Sciatic nerve (tissue), 2 donors: Measurements from ENCODE around the gene LTBP3. TPM values are rescaled to one million over a fixed set of nuclear protein-coding genes. Genes with fewer than 3 reads are reported as not detected.
"Not testable (repeated sequence)": the region's sequence is repeated elsewhere in the genome, so short reads cannot be mapped to it uniquely, and the experiment has no call there.

ENCODE experiments used
- ATAC-seq: fragments of 200-7000 bp; cut with Tn5 transposase; one replicate; pipeline ENCODE4 v1.9.1; 2020; ENCODE audit warnings: mild to moderate bottlenecking, moderate library complexity
- DNase-seq: peaks from one replicate; pipeline ENCODE4 v3.0.0-alpha.2; 2020; ENCODE audit warnings: low spot score
- intact Hi-C: fragments of 100-400 bp; cut with DNase I; formaldehyde crosslinking; loops from one replicate; pipeline ENCODE4 v1.14.2; 2022
- total RNA-seq: library from RNA; stranded (reverse); fragmentation: NEBNext Ultra II Directional; extraction: Animal tissue kit (Norgen Biotek cat#: 25700); gene quantifications from one replicate; pipeline ENCODE4 v1.2.1, GENCODE V29; 2021
- donor health status: DM: no; HTN: no; CAD: no.
- donor health status: DM: no; HTN: no; CAD: no.

The LTBP3 gene
- total RNA-seq, 1 donor from 2014 or later = 306 TPM

DNA sequence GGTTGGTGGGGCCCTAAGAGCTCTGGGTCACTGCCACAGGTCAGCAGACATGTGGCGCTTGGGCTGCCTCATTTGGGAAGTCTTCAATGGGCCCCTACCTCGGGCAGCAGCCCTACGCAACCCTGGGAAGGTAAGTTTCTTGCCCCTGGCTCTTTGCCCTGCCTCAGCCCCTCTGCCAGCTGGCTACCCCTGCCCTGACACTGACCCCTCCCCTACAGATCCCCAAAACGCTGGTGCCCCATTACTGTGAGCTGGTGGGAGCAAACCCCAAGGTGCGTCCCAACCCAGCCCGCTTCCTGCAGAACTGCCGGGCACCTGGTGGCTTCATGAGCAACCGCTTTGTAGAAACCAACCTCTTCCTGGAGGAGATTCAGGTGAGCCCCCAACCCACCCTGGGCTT, 31.4 kb downstream of the LTBP3 start:
- ATAC-seq (no peak), DNase-seq (no peak)
- intact Hi-C loops = no loop called here

DNA sequence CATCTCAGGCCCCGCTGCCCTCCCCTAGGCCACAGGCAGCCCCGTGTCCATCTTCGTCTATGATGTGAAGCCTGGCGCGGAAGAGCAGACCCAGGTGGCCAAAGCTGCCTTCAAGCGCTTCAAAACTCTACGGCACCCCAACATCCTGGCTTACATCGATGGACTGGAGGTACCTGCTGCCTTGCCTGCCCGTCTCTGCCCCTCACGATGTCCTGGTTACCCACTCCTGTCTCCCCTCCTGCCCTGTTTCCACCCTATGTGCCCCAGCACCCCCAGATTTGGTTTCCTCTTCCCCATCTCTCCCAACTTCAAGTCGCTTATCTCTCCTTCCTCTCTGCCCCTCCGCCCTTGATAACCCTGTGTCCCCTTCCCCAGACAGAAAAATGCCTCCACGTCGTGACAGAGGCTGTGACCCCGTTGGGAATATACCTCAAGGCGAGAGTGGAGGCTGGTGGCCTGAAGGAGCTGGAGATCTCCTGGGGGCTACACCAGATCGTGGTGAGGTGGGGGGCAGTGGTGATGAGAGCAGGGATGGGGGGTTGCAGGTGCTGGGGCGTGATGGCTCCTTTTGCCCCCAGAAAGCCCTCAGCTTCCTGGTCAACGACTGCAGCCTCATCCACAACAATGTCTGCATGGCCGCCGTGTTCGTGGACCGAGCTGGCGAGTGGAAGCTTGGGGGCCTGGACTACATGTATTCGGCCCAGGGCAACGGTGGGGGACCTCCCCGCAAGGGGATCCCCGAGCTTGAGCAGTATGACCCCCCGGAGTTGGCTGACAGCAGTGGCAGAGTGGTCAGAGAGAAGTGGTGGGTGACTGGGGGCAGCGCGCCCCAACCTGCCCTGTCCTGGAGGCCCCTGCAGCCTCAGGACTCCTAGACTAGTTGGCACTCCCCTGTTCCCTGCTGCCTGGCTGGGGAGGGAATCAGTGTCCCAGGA, 32.3 kb downstream of the LTBP3 start:
- ATAC-seq (no peak), DNase-seq (no peak)
- intact Hi-C loops = no loop called here

DNA sequence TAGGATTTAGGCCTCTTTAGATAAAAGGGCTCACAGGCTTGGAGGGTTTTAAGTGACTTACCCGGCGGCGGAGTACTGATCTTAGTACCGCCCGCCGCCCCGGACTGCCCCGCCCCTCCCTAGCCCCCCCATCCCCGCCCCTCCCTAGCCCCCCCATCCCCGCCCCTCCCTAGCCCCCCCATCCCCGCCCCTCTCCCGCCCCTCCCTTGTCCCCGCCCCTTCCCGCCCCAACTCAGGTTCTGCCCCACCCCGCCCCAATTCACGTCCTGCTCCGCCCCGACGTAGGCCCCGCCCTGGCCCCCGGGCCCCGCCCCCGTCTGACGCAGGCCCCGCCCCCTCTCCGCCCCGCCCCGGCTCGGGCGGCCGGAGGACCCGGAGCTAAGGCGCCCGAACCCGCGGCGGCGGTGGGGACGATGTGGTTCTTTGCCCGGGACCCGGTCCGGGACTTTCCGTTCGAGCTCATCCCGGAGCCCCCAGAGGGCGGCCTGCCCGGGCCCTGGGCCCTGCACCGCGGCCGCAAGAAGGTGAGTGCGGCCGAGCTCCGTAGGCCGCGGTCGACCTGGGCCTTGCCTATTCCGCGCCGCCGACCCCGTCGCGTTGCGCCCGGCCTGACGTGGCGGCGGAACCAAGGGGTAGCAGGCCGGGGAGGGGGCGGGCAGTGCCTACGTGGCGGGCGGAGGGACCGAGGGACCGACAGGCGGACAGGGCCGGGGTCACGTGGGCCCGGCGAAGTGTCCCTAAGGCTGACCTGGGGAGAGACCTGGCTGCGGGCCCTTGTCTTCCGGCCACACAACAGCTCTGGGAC, 33.2 kb downstream of the LTBP3 start, which contains the start of gene SCYL1:
SCYL1 (plus strand) TSS at position 343 of the 805 bp plus-strand sequence; CDS start at position 414, 71 bp downstream.
- ATAC-seq = peak; percentile 86
- peak; percentile 90 for DNase-seq
- intact Hi-C loops = no loop called here

DNA sequence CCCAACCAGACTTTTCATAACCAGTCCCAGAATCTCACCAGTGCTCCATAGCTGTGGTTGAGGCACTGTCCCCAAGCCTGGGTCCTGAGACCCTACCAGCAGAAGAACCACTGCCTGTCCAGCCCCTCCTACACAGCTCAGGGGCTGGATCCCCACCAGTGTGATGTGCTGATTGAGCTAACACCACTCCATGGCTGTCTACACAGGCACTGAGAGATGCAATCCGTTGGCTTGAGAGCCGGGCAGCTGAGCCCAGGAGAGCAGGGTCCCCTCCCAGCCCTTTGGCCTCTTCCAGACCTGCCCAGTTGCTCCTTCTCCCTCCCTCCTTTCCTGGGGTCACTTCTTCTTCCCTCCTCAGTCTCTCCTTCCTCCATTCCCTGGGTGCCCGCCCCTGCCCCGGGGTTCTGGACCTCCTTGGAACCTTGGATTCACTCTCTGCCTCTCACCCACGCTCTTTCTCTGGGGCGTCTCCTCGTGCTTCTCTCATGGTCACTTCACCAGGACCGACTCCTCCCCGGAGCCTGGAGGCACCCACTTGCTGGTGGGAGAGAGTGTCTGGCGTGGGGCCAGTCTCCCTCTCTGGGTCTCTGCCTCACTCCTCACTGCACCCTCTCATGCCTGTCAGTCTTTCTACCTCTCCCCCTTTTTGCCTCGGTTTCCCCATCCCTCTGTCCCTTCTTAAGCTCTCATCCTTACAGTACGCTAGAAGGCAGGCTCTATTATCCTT, 34.0 kb downstream of the LTBP3 start:
- DNase-seq (peak; percentile 84), ATAC-seq (peak; percentile 55)
- intact Hi-C loops = no loop called here

DNA sequence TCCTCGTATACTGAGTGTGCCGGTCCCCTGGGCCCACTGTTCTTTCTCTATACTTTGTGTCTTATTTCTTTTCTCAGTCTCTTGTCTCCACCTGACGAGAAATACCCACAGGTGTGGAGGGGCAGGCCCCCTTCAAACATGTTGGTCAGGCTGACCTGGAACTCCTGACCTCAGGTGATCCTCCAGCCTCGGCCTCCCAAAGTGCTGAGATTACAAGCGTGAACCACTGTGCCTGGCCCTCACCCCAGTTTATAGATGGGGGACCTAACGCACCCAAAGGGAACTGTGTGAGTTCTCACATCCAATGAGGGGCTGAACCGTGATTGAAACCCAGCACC, 34.6 kb downstream of the LTBP3 start:
- intact Hi-C loops = not testable (repeated sequence)
- DNase-seq (peak; percentile 58), ATAC-seq (peak; percentile 1)

DNA sequence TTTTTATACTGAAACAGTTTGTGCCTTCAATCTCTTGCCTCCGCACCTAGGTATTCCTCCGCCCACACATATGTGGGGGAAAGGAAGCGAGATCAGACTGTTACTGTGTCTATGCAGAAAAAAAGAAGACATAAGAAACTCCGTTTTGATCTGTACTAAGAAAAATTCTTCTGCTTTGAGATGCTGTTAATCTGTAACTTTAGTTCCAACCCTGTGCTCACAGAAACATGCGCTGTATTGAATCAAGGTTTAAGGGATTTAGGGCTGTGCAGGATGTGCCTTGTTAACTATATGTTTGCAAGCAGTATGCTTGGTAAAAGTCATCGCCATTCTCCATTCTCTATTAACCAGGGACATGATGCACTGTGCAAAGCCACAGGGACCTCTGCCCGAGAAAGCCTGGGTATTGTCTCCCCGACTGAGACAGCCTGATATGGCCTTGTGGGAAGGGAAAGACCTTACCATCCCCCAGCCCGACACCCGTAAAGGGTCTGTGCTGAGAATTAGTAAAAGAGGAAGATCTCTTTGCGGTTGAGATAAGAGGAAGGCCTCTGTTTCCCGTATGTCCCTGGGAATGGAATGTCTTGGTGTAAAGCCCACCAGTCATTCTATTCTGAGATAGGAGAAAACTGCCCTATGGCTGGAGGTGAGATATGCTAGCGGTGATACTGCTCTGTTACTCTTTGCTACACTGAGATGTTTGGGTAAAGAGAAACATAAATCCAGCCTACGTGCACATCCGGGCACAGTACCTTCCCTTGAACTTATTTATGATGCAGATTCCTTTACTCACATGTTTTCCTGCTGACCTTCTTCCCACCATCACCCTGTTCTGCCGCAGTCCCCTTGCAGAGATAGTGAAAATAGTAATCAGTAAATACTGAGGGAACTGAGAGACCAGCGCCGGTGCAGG, 35.2 kb downstream of the LTBP3 start:
- DNase-seq = peak; percentile 48
- intact Hi-C loops, ATAC-seq: not testable (repeated sequence)

DNA sequence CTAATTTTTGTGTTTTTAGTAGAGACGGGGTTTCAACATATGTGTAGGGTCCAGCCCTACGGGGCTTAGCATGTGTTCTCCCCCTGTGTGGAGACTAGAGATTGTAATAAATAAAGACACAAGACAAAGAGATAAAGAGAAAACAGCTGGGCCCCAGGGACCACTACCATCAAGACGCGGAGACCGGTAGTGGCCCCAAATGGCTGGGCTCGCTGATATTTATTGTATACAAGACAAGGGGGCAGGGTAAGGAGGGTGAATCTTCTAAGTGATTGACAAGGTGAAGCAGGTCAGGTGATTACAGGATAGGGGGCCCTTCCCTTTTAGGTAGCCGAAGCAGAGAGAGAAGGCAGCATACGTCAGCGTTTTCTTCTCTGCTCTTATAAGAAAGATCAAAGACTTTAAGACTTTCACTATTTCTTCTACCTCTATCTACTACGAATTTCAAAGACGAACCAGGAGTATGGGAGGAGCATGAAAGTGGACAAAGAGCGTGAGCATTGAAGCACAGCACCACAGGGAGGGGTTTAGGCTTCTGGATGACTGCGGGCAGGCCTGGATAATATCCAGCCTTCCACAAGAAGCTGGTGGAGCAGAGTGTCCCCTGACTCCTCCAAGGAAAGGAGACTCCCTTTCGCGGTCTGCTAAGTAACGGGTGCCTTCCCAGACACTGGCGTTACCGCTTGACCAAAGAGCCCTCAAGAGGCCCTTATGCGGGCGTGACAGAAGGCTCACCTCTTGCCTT, 36.2 kb downstream of the LTBP3 start:
- DNase-seq = peak; percentile 38
- ATAC-seq, intact Hi-C loops: not testable (repeated sequence)

DNA sequence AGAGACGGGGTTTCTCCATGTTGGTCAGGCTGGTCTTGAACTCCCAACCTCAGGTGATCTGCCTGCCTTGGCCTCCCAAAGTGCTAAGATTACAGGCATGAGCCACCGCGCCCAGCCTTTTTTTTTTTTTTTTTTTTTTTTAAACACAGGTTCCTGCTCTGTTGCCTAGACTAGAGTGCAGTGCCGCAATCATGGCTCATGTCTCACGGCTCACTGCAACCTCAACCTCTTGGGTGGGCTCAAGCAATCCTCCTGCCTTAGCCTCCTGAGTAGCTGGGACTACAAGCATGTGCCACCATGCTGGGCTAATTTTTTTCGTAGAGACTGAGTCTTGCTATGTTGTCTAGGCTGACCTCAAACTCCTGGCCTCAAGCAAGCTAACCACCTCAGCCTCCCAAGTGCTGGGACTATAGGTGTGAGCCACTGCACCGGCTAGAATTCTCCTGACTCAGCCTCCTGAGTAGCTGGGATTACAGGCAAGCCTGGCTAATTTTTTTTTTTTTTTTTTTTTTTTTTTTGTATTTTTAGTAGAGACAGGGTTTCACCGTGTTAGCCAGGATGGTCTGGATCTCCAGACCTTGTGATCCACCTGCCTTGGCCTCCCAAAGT, 39.1 kb downstream of the LTBP3 start:
- intact Hi-C loops = loop anchor here (10.0 kb wide), 1 partner anchor 144 kb away; no protein-coding TSS in a partner anchor
- peak; percentile 19 for DNase-seq
- ATAC-seq = not testable (repeated sequence)

DNA sequence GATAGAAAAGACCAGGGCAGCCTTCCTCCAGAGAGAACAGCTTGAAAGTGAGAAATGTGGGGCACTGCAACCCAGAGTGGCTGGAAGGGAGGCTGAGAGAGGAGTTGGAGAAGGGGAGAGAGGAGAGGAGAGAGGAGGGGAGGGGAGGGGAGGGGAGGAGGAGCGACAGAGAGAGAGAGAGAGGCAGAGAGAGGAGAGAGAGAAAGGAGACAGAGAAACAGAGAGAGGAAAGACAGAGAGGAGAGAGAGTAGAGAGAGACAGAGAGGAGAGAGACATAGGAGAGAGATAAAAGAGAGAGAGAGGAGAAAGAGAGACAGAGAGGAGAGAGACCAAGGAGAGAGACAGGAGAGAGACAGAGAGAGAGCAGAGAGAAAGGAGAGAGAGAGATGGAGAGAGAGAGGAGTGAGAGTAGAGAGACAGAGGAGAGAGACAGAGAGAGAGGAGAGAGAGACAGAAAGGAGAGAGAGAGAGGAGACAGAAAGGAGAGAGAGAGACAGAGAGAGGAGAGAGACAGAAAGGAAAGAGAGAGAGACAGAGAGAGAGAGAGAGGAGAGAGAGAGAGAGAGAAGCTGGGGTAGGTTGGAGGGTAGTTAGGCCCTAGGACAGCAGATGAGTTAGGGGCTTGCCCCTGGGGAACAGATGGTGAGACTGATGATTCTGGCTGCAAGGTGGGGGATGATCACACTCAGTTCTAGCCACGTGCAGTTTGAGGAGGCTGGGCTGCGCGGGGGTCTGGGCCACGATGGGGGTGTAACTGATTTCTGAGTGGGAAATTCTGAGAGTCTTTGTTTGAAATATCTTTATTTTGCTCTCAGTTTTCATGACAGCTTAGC, 41.8 kb downstream of the LTBP3 start:
- peak; percentile 44 for DNase-seq
- intact Hi-C loops = loop anchor here (10.0 kb wide), 1 partner anchor 142 kb away; no protein-coding TSS in a partner anchor
- peak; percentile 31 for ATAC-seq

DNA sequence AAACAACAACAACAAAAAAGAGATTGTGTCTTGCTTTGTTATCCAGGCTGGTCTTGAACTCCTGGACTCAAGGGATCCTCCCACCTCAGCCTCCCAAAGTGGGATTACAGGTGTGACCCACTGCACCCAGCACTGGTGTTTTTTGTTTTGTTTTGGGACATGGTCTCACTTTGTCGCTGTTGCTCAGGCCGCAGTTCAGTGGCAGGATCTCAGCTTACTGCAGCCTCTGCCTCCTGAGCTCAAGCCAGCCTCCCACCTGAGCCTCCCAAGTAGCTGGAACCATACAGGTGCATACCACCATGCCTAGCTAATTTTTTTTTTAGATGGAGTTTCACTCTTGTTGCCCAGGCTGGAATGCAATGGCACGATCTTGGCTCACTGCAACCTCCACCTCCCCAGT, 45.8 kb downstream of the LTBP3 start:
- DNase-seq = peak; percentile 51
- not testable (repeated sequence) for ATAC-seq
- intact Hi-C loops = loop anchor here (10.0 kb wide), 1 partner anchor 138 kb away; no protein-coding TSS in a partner anchor

DNA sequence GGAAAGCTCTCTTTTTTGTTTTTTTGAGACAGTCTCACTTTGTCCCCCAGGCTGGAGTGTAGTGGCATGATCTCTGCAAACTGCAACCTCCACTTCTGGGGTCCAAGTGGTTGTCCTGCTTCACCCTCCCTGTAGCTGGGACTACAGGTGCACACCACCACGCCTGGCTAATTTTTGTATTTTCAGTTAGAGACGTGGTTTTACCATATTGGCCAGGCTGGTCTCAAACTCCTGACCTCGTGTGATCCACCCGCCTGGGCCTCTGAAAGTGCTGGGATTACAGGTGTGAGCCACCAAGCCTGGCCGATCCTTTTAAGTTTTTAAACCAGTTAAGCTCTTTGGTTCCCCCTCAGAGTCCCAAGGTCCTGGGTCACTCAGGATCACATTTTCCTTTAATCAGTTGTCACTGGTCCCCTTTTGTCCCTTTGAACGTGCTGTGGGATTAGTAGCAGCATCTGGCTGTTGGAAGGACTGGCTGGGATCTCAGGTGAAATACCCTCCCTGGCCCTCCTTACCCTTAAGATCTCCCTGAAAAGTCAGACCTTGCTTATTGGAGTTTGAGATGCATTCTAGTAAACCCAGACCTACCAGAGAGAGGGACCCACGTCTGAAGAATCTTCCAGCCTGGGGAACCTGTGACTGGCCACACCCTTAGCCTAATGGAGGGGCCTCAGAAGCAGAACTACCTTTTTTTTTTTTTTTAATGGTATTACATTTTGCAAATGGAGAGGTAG, 51.2 kb downstream of the LTBP3 start:
- ATAC-seq (peak; percentile 51), DNase-seq (peak; percentile 74)
- intact Hi-C loops = loop anchor here (2.0 kb wide), 1 partner anchor 84 kb away; the partner anchor contains the start of gene NEAT1

DNA sequence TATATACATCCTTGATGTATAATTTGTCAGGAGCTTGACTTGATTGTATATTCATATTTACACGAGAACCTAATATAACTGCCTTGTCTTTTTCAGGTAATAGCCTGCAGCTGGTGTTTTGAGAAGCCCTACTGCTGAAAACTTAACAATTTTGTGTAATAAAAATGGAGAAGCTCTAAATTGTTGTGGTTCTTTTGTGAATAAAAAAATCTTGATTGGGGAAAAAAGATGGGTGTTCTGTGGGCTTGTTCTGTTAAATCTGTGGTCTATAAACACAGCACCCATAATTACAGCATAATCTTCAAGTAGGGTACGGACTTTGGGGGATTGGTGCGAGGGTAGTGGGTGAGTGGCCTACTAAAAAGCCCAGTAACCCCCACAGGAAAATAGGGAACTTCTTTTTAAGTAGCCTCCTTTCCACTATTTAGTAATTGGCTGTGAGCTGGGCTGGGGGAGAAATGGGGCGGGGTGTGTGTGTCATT, 51.8 kb downstream of the LTBP3 start:
- ATAC-seq (no peak), DNase-seq (no peak)
- intact Hi-C loops = loop anchor here (2.0 kb wide), 1 partner anchor 84 kb away; the partner anchor contains the start of gene NEAT1

DNA sequence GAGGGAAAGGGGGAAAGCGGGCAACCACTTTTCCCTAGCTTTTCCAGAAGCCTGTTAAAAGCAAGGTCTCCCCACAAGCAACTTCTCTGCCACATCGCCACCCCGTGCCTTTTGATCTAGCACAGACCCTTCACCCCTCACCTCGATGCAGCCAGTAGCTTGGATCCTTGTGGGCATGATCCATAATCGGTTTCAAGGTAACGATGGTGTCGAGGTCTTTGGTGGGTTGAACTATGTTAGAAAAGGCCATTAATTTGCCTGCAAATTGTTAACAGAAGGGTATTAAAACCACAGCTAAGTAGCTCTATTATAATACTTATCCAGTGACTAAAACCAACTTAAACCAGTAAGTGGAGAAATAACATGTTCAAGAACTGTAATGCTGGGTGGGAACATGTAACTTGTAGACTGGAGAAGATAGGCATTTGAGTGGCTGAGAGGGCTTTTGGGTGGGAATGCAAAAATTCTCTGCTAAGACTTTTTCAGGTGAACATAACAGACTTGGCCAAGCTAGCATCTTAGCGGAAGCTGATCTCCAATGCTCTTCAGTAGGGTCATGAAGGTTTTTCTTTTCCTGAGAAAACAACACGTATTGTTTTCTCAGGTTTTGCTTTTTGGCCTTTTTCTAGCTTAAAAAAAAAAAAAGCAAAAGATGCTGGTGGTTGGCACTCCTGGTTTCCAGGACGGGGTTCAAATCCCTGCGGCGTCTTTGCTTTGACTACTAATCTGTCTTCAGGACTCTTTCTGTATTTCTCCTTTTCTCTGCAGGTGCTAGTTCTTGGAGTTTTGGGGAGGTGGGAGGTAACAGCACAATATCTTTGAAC, 52.5 kb downstream of the LTBP3 start:
- ATAC-seq (no peak), DNase-seq (peak; percentile 66)
- intact Hi-C loops = loop anchor here (2.0 kb wide), 1 partner anchor 83 kb away; the partner anchor contains the start of gene NEAT1
